CD8-positive, alpha-beta memory T cell (primary cell): ENCODE results near the gene PFKFB3. TPM values are rescaled to one million over a fixed set of nuclear protein-coding genes. Genes with fewer than 3 reads are reported as not detected.

ENCODE experiments used
- CTCF ChIA-PET: fragments of 350-600 bp; sonication (Branson Sonifier 250); formaldehyde crosslinking; loops from one replicate; lab custom pipeline; 2021; ENCODE audit warnings: antibody characterized with exemption; lab: Charles Lee
- POLR2A ChIA-PET: fragments of 350-600 bp; sonication (Branson Sonifier 250); formaldehyde crosslinking; loops from one replicate; lab custom pipeline; 2021; ENCODE audit warnings: antibody characterized with exemption; lab: Charles Lee
- DNase-seq, 5 donors: peaks; one replicate each; pipeline versions ENCODE4 v3.0.0 to v3.0.0-alpha.2; 2020 to 2022; ENCODE audit warnings: mixed read lengths in 1 of 5
- H3K27ac ChIP-seq: one replicate; pipeline ENCODE4 v1.7.0; 2013; ENCODE audit warnings: low read depth, mild to moderate bottlenecking, low read length, moderate library complexity
- H3K27me3 ChIP-seq: 2 replicates; pipeline ENCODE4 v1.7.0; 2013; ENCODE audit warnings: low read length, mild to moderate bottlenecking; ENCODE audit not compliant: insufficient read depth, poor library complexity, severe bottlenecking
- H3K36me3 ChIP-seq: 2 replicates; pipeline ENCODE4 v1.7.0; 2013; ENCODE audit warnings: mild to moderate bottlenecking, low read length, moderate library complexity; ENCODE audit not compliant: insufficient read depth
- H3K4me1 ChIP-seq: 2 replicates; pipeline ENCODE4 v1.7.0; 2013; ENCODE audit warnings: mild to moderate bottlenecking, low read length, moderate library complexity; ENCODE audit not compliant: insufficient read depth
- H3K4me3 ChIP-seq: 2 replicates; pipeline ENCODE4 v1.7.0; 2013; ENCODE audit warnings: mild to moderate bottlenecking, low read length
- H3K9me3 ChIP-seq: 2 replicates; pipeline ENCODE4 v1.7.0; 2013; ENCODE audit warnings: mild to moderate bottlenecking, low read length
- H3K27ac Mint-ChIP-seq, 8 donors: one replicate each; pipeline ENCODE4 v1.8.0; 2020 to 2021; ENCODE audit warnings: mixed read lengths in 8 of 8, mild to moderate bottlenecking in 6 of 8, inconsistent platforms in 3 of 8, moderate library complexity in 3 of 8
- H3K27me3 Mint-ChIP-seq, 2 donors: one replicate each; pipeline ENCODE4 v1.8.0; 2020 to 2021; ENCODE audit warnings: mixed read lengths in 2 of 2, mild to moderate bottlenecking in 1 of 2, moderate library complexity in 1 of 2
- H3K36me3 Mint-ChIP-seq, 3 donors: one replicate each; pipeline ENCODE4 v1.8.0; 2020 to 2021; ENCODE audit warnings: mixed read lengths in 3 of 3, inconsistent platforms in 1 of 3, mild to moderate bottlenecking in 1 of 3
- H3K4me1 Mint-ChIP-seq, 3 donors: one replicate each; pipeline ENCODE4 v1.8.0; 2020 to 2021; ENCODE audit warnings: mixed read lengths in 3 of 3, inconsistent platforms in 1 of 3, mild to moderate bottlenecking in 1 of 3
- H3K4me3 Mint-ChIP-seq, 7 donors: one replicate each; pipeline ENCODE4 v1.8.0; 2020 to 2021; ENCODE audit warnings: mixed read lengths in 7 of 7, mild to moderate bottlenecking in 6 of 7, moderate library complexity in 4 of 7, inconsistent platforms in 2 of 7
- H3K9me3 Mint-ChIP-seq, 5 donors: one replicate each; pipeline ENCODE4 v1.8.0; 2020 to 2022; ENCODE audit warnings: mixed read lengths in 5 of 5, mild to moderate bottlenecking in 3 of 5, moderate library complexity in 2 of 5, inconsistent platforms in 1 of 5
- polyA plus RNA-seq: library from polyadenylated mRNA; unstranded; fragments of 300-500 nt; fragmentation: Illumina TruSeq; gene quantifications from one replicate; pipeline ENCODE4 v1.2.3, GENCODE V29; 2021
- total RNA-seq, 2 experiments: library from RNA; stranded (reverse); gene quantifications; one replicate each; pipeline ENCODE4 v1.2.3, GENCODE V29; 2021

Gene PFKFB3
- total and polyA plus RNA-seq, 3 experiments from 2014 or later, result 7.4 to 60.1 (median 53.6) TPM

DNA sequence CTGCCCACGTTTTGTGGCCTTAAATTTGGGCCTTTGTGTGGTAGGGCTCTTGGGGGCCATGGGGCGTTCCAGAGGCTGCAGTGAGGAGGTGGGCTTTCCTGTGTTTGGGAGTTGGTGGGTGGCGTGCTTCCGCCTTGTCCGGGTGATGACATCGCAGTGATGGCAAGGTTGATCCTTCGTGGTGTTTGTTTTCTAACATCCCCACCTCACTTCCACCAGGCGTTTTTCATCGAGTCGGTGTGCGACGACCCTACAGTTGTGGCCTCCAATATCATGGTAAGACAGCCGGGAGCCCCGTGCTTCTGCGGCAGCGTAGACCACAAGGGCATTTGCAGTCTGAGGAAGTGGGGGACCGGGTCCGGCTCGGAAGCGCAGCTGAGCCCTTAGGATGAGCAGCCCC, 14.2 kb downstream of the PFKFB3 start:
- H3K4me1 ChIP-seq, result no peaks in the 10 kb centered on the region
- H3K4me3 ChIP-seq, result no peak overlapping the region
- Mint-ChIP-seq H3K36me3 (peaks cover 4 to 90% (median 19%) of the 10 kb centered on the region in 3 donors), H3K4me3 (no peak overlapping the region), H3K27ac (peak overlapping the region in 2 of 8 donors; percentile 6 to 48), H3K27me3 (no peaks in the 10 kb centered on the region), H3K9me3 (no peaks in the 10 kb centered on the region), H3K4me1 (peaks cover 3 to 5% (median 4%) of the 10 kb centered on the region in 3 donors)
- no peak for DNase-seq
- ChIA-PET POLR2A (no interaction called here), CTCF (no interaction called here)
- no peaks in the 10 kb centered on the region for H3K9me3 ChIP-seq
- peaks cover 30% of the 10 kb centered on the region for H3K36me3 ChIP-seq
- no peak overlapping the region for H3K27ac ChIP-seq
- no peaks in the 10 kb centered on the region for H3K27me3 ChIP-seq

- no peak overlapping the region for H3K4me3 Mint-ChIP-seq
- ChIA-PET CTCF (interaction anchor here (1.0 kb wide), 1 partner anchor 15 kb away, joined by 6 read pairs; the partner anchor contains the start of gene PFKFB3), POLR2A (no interaction called here)
- H3K36me3 Mint-ChIP-seq, result peaks cover 4 to 96% (median 19%) of the 10 kb centered on the region in 3 donors
- H3K9me3 Mint-ChIP-seq, result no peaks in the 10 kb centered on the region
- no peaks in the 10 kb centered on the region for H3K27me3 ChIP-seq
- peaks cover 30% of the 10 kb centered on the region for H3K36me3 ChIP-seq
- H3K9me3 ChIP-seq, result no peaks in the 10 kb centered on the region
- H3K27me3 Mint-ChIP-seq, result no peaks in the 10 kb centered on the region
- no peak overlapping the region for H3K4me3 ChIP-seq
- no peak for DNase-seq
- H3K4me1 Mint-ChIP-seq, result peaks cover 3 to 5% (median 4%) of the 10 kb centered on the region in 3 donors
- H3K27ac Mint-ChIP-seq, result no peak overlapping the region
- no peaks in the 10 kb centered on the region for H3K4me1 ChIP-seq
- no peak overlapping the region for H3K27ac ChIP-seq
Observed at GRCh38 chr10:6217611-6218010, 14.9 kb downstream of the PFKFB3 start.

DNA sequence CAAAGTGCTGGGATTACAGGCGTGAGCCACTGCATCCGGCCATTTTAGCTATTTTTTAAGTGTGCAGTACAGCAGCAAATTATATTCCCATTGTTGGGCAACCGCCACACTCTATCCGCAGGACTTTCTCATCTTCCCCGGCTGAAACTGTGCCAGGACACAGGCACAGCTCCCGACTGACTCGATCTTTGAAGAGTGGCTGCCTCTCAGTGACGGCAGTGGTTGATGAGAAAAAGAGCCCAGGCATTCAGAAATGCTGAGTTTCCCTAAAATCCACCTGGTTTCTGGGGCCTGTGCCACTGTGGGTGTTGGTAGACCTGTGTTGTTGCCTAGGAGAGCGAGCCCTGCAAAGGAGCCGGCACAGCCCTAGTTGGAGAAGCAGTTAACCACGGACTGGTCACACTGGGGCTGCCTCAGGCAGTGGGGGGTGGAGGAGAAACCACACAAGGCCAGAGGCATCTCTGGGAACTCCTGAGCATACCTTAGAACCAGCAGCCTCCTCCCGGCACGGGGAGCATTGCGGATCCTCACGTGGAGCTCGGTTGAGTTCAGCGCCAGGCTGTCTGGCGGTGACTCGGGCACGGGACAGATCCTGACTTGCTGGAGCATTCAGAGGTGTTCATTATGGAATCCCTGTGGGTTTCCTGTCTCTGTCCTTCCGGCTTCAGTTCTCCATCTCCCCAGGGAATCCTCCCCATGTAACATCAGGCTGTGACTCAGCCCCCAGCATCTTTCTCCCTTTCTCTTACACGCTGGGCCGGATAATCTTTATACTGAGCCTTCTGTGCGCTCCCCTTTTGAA, 16.2 kb downstream of the PFKFB3 start:
- Histone ChIP-seq H3K36me3 (peaks cover 32% of the 10 kb centered on the region), H3K9me3 (no peaks in the 10 kb centered on the region), H3K27ac (no peak overlapping the region), H3K27me3 (no peaks in the 10 kb centered on the region), H3K4me3 (no peak overlapping the region), H3K4me1 (no peaks in the 10 kb centered on the region)
- H3K9me3 Mint-ChIP-seq, result no peaks in the 10 kb centered on the region
- peaks cover 4 to 97% (median 18%) of the 10 kb centered on the region in 3 donors for H3K36me3 Mint-ChIP-seq
- H3K27me3 Mint-ChIP-seq, result no peaks in the 10 kb centered on the region
- H3K27ac Mint-ChIP-seq, result no peak overlapping the region
- POLR2A ChIA-PET, result no interaction called here
- H3K4me1 Mint-ChIP-seq, result peaks cover under 1 to 4% (median 3%) of the 10 kb centered on the region in 3 donors
- H3K4me3 Mint-ChIP-seq, result no peak overlapping the region
- no peak for DNase-seq
- CTCF ChIA-PET, result interaction anchor here (1.1 to 1.6 kb wide), 2 partner anchors 9 to 46 kb away, joined by 3 read pairs; no protein-coding TSS in a partner anchor

GRCh38 chr10:6219494-6219836, 16.7 kb downstream of the PFKFB3 start:
- H3K27me3 ChIP-seq, result no peaks in the 10 kb centered on the region
- ChIA-PET CTCF (interaction anchor here (1.6 kb wide), 1 partner anchor 46 kb away, joined by 3 read pairs; no protein-coding TSS in a partner anchor), POLR2A (no interaction called here)
- H3K27ac ChIP-seq, result no peak overlapping the region
- H3K36me3 Mint-ChIP-seq, result peaks cover 4 to 98% (median 18%) of the 10 kb centered on the region in 3 donors
- H3K9me3 Mint-ChIP-seq, result no peaks in the 10 kb centered on the region
- H3K4me1 Mint-ChIP-seq, result peaks cover 0 to 4% (median 0%) of the 10 kb centered on the region in 3 donors
- H3K27ac Mint-ChIP-seq, result no peak overlapping the region
- no peak overlapping the region for H3K4me3 Mint-ChIP-seq
- H3K36me3 ChIP-seq, result peaks cover 36% of the 10 kb centered on the region
- H3K4me1 ChIP-seq, result no peaks in the 10 kb centered on the region
- H3K27me3 Mint-ChIP-seq, result no peaks in the 10 kb centered on the region
- no peak overlapping the region for H3K4me3 ChIP-seq
- no peaks in the 10 kb centered on the region for H3K9me3 ChIP-seq
- DNase-seq, result no peak

DNA sequence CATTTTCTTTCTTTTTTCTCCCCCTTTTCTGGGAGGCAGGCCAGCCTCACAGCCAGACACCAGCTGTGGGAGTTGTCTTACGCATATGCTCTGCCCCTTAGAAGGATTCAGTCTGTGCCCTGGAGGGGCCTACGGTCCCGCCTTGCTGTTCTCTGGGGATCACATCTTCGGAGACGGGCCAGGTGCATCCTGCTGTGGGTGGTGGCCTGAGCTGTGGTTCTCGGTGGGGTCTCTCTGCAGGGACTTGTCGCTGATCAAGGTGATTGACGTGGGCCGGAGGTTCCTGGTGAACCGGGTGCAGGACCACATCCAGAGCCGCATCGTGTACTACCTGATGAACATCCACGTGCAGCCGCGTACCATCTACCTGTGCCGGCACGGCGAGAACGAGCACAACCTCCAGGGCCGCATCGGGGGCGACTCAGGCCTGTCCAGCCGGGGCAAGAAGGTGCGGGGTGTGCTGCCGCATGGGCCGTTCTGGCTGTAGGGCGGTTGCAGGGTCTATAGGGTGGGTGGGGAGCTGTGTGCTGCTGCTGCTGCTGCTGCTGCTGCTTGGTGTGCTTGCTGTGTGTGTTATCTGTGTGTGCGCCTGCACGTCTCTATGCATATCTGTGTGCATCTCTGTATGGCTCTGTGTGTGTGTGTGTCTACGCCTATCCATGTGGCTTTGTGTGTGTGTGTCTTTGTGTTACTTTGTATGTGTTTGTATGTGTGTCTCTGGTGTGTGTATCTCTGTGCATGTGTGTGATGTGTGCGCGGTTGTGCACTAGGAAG, 17.9 kb downstream of the PFKFB3 start:
- peak overlapping the region in 7 of 8 donors; percentile 2 to 54 (median 19) for H3K27ac Mint-ChIP-seq
- Histone ChIP-seq H3K36me3 (peaks cover 38% of the 10 kb centered on the region), H3K27ac (no peak overlapping the region), H3K4me1 (no peaks in the 10 kb centered on the region), H3K4me3 (no peak overlapping the region), H3K9me3 (no peaks in the 10 kb centered on the region), H3K27me3 (no peaks in the 10 kb centered on the region)
- peak overlapping the region in 1 of 7 donors; percentile 14 for H3K4me3 Mint-ChIP-seq
- no peaks in the 10 kb centered on the region for H3K9me3 Mint-ChIP-seq
- H3K36me3 Mint-ChIP-seq, result peaks cover 4 to 98% (median 21%) of the 10 kb centered on the region in 3 donors
- CTCF ChIA-PET, result interaction anchor here (2.2 kb wide), 1 partner anchor 18 kb away, joined by 5 read pairs; the partner anchor contains the start of gene PFKFB3
- H3K27me3 Mint-ChIP-seq, result no peaks in the 10 kb centered on the region
- POLR2A ChIA-PET, result no interaction called here
- H3K4me1 Mint-ChIP-seq, result peaks cover 0 to 4% (median 0%) of the 10 kb centered on the region in 3 donors
- DNase-seq, result no peak

GRCh38 chr10:6221192-6221940, 18.6 kb downstream of the PFKFB3 start:
- Mint-ChIP-seq H3K27ac (peak overlapping the region in 4 of 8 donors; percentile 16 to 57 (median 24)), H3K9me3 (no peaks in the 10 kb centered on the region), H3K36me3 (peaks cover 9 to 98% (median 26%) of the 10 kb centered on the region in 3 donors), H3K4me3 (peak overlapping the region in 1 of 7 donors; percentile 14), H3K4me1 (peaks cover 0 to 4% (median 0%) of the 10 kb centered on the region in 3 donors), H3K27me3 (no peaks in the 10 kb centered on the region)
- Histone ChIP-seq H3K27me3 (no peaks in the 10 kb centered on the region), H3K4me3 (no peak overlapping the region), H3K36me3 (peaks cover 40% of the 10 kb centered on the region), H3K4me1 (no peaks in the 10 kb centered on the region), H3K9me3 (no peaks in the 10 kb centered on the region), H3K27ac (no peak overlapping the region)
- ChIA-PET POLR2A (no interaction called here), CTCF (interaction anchor here (2.2 kb wide), 1 partner anchor 18 kb away, joined by 5 read pairs; the partner anchor contains the start of gene PFKFB3)
- DNase-seq, result no peak

DNA sequence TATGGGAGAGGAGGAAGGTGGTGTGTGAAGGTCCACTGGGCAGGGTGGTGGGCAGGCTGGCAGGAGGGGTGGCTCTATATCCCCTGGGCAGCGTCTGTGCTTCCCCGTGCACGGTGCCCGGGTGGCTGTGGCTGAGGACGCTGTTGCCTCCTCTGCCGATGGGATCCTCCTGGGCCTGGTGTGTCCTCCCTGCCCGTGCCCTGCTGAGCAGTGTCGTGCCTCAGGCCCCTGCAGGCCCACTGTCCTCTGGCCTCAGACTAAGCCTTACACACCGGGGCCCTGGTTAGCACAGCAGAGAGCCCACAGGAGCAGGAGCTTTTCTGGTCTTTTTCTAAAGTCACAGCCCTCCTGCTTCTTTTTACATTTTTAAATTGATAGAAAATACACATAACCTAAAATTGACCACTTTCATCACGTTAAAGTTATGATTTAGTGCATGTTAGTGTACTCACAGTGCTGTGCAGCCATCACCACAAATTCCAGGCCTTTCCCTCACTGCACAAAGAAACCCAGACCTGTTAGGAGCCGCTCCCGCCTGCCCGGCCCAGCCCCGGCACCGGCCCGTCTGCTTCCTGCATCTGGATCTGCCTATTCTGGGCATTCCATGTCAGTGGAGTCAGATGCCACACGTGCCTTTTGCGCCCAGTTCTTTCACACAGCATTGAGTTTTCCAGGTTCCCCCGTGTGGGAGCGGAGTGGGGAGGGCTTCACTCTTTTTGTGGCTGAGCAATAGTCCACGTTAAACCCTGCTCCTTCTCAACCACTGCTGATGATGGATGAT, 19.4 kb downstream of the PFKFB3 start:
- POLR2A ChIA-PET, result no interaction called here
- H3K27ac Mint-ChIP-seq, result peak overlapping the region in 1 of 8 donors; percentile 57
- no peaks in the 10 kb centered on the region for H3K9me3 Mint-ChIP-seq
- Histone ChIP-seq H3K36me3 (peaks cover 32% of the 10 kb centered on the region), H3K27me3 (no peaks in the 10 kb centered on the region), H3K9me3 (no peaks in the 10 kb centered on the region), H3K4me3 (no peak overlapping the region), H3K27ac (no peak overlapping the region), H3K4me1 (no peaks in the 10 kb centered on the region)
- no peaks in the 10 kb centered on the region for H3K4me1 Mint-ChIP-seq
- no peaks in the 10 kb centered on the region for H3K27me3 Mint-ChIP-seq
- H3K36me3 Mint-ChIP-seq, result peaks cover 7 to 98% (median 23%) of the 10 kb centered on the region in 3 donors
- no peak for DNase-seq
- CTCF ChIA-PET, result interaction anchor here (2.2 kb wide), 1 partner anchor 19 kb away, joined by 5 read pairs; the partner anchor contains the start of gene PFKFB3
- H3K4me3 Mint-ChIP-seq, result no peak overlapping the region
